H9 (cell line): ENCODE results near the gene CPB2. TPM values are rescaled to one million over a fixed set of nuclear protein-coding genes. Genes with fewer than 3 reads are reported as not detected.

ENCODE experiments used
- DNase-seq: peaks from one replicate; pipeline ENCODE4 v3.0.0-alpha.2; 2017
- H2AFZ ChIP-seq: one replicate; pipeline ENCODE4 v1.6.1; 2013; ENCODE audit warnings: mild to moderate bottlenecking, low read length, control low read depth, moderate library complexity
- H2AK5ac ChIP-seq: 2 replicates; pipeline ENCODE4 v1.6.1; 2013; ENCODE audit warnings: low read length, control low read depth, mixed read lengths; ENCODE audit not compliant: insufficient read length
- H2BK120ac ChIP-seq: one replicate; pipeline ENCODE4 v1.6.1; 2013; ENCODE audit warnings: low read depth, mild to moderate bottlenecking, low read length, control low read depth, inconsistent platforms; ENCODE audit not compliant: poor library complexity, severe bottlenecking
- H2BK12ac ChIP-seq: 2 replicates; pipeline ENCODE4 v1.6.1; 2013; ENCODE audit warnings: low read length, control low read depth, mixed read lengths, low read depth; ENCODE audit not compliant: insufficient read length
- H2BK15ac ChIP-seq: 2 replicates; pipeline ENCODE4 v1.6.1; 2013; ENCODE audit warnings: low read depth, low read length, control low read depth
- H2BK20ac ChIP-seq: one replicate; pipeline ENCODE4 v1.6.1; 2013; ENCODE audit warnings: low read depth, mild to moderate bottlenecking, low read length, control low read depth, inconsistent platforms; ENCODE audit not compliant: poor library complexity, severe bottlenecking
- H2BK5ac ChIP-seq: 2 replicates; pipeline ENCODE4 v1.6.1; 2013; ENCODE audit warnings: low read length, control low read depth, mixed read lengths; ENCODE audit not compliant: insufficient read length
- H3K14ac ChIP-seq: 2 replicates; pipeline ENCODE4 v1.6.1; 2013; ENCODE audit warnings: low read length, control low read depth; ENCODE audit not compliant: insufficient read depth
- H3K18ac ChIP-seq: 2 replicates; pipeline ENCODE4 v1.6.1; 2013; ENCODE audit warnings: low read depth, mild to moderate bottlenecking, mixed read lengths, low read length, control low read depth; ENCODE audit not compliant: insufficient read length
- H3K23ac ChIP-seq: 2 replicates; pipeline ENCODE4 v1.6.1; 2013; ENCODE audit warnings: low read length, control low read depth, mixed read lengths, low read depth; ENCODE audit not compliant: insufficient read length
- H3K23me2 ChIP-seq: 2 replicates; pipeline ENCODE4 v1.6.1; 2013; ENCODE audit warnings: low read depth, mild to moderate bottlenecking, mixed read lengths, low read length, control low read depth; ENCODE audit not compliant: insufficient read length, poor library complexity, severe bottlenecking
- H3K27ac ChIP-seq: 2 replicates; pipeline ENCODE4 v1.5.1; 2013; ENCODE audit warnings: low read length, control low read depth, mixed read lengths, low read depth; ENCODE audit not compliant: insufficient read length
- H3K27me3 ChIP-seq: 2 replicates; pipeline ENCODE4 v1.6.1; 2013; ENCODE audit warnings: low read length, control low read depth, inconsistent platforms; ENCODE audit not compliant: insufficient read depth
- H3K4ac ChIP-seq: 2 replicates; pipeline ENCODE4 v1.6.1; 2013; ENCODE audit warnings: low read depth, mild to moderate bottlenecking, control low read depth, inconsistent platforms, low read length, moderate library complexity
- H3K4me1 ChIP-seq: 2 replicates; pipeline ENCODE4 v1.6.1; 2013; ENCODE audit warnings: low read length, control low read depth, inconsistent platforms; ENCODE audit not compliant: insufficient read depth
- H3K4me2 ChIP-seq: 2 replicates; pipeline ENCODE4 v1.6.1; 2013; ENCODE audit warnings: low read length, control low read depth, mixed read lengths; ENCODE audit not compliant: insufficient read length, insufficient read depth
- H3K56ac ChIP-seq: 2 replicates; pipeline ENCODE4 v1.6.1; 2013; ENCODE audit warnings: low read depth, mild to moderate bottlenecking, mixed read lengths, low read length, control low read depth; ENCODE audit not compliant: insufficient read length
- H3K79me1 ChIP-seq: 2 replicates; pipeline ENCODE4 v1.6.1; 2013; ENCODE audit warnings: low read depth, mild to moderate bottlenecking, moderate library complexity, low read length, control low read depth, inconsistent platforms; ENCODE audit not compliant: insufficient read depth, poor library complexity, severe bottlenecking
- H3K79me2 ChIP-seq: 2 replicates; pipeline ENCODE4 v1.6.1; 2013; ENCODE audit warnings: low read length, control low read depth, inconsistent platforms; ENCODE audit not compliant: insufficient read depth
- H3K9ac ChIP-seq: 2 replicates; pipeline ENCODE4 v1.6.1; 2013; ENCODE audit warnings: low read length, control low read depth, mixed read lengths; ENCODE audit not compliant: insufficient read length; ENCODE audit errors: extremely low read depth
- H3K9me3 ChIP-seq: one replicate; pipeline ENCODE4 v1.6.1; 2013; ENCODE audit warnings: low read depth, low read length, inconsistent platforms; ENCODE audit not compliant: control insufficient read depth
- H3T11ph ChIP-seq: one replicate; pipeline ENCODE4 v1.6.1; 2013; ENCODE audit warnings: mild to moderate bottlenecking, low read length, control low read depth, inconsistent platforms
- H4K20me1 ChIP-seq: one replicate; pipeline ENCODE4 v1.6.1; 2013; ENCODE audit not compliant: control insufficient read depth, insufficient read length, insufficient read depth
- H4K5ac ChIP-seq: 2 replicates; pipeline ENCODE4 v1.6.1; 2013; ENCODE audit warnings: low read depth, mild to moderate bottlenecking, mixed read lengths, low read length, control low read depth; ENCODE audit not compliant: insufficient read length
- H4K8ac ChIP-seq: replicated peaks from 2 replicates; pipeline ENCODE4 v1.6.1; 2013; ENCODE audit warnings: low read length, control low read depth, mixed read lengths, low read depth; ENCODE audit not compliant: insufficient read length
- H4K91ac ChIP-seq: 2 replicates; pipeline ENCODE4 v1.6.1; 2013; ENCODE audit warnings: low read depth, mild to moderate bottlenecking, moderate library complexity, mixed read lengths, low read length, control low read depth; ENCODE audit not compliant: insufficient read length
- H3K27ac Mint-ChIP-seq, 3 experiments: 2 replicates in 2 of 3; 3 replicates in 1 of 3; pipeline ENCODE4 v1.8.0; 2020 to 2021; ENCODE audit warnings: mixed read lengths in 3 of 3, mild to moderate bottlenecking in 1 of 3, moderate library complexity in 1 of 3
- H3K27me3 Mint-ChIP-seq: 2 replicates; pipeline ENCODE4 v1.8.0; 2021; ENCODE audit warnings: low read depth, mild to moderate bottlenecking, moderate library complexity, mixed read lengths
- H3K36me3 Mint-ChIP-seq, 3 experiments: 2 replicates in 2 of 3; 3 replicates in 1 of 3; pipeline ENCODE4 v1.8.0; 2020 to 2021; ENCODE audit warnings: low read depth in 3 of 3, mixed read lengths in 3 of 3; ENCODE audit not compliant: insufficient read depth in 1 of 3
- H3K4me1 Mint-ChIP-seq, 2 experiments: 2 replicates each; pipeline ENCODE4 v1.8.0; 2020; ENCODE audit warnings: mixed read lengths in 2 of 2
- H3K4me3 Mint-ChIP-seq, 2 experiments: 2 replicates in 1 of 2; 3 replicates in 1 of 2; pipeline ENCODE4 v1.8.0; 2020 to 2021; ENCODE audit warnings: mild to moderate bottlenecking in 2 of 2, mixed read lengths in 2 of 2, moderate library complexity in 1 of 2
- H3K9me3 Mint-ChIP-seq, 2 experiments: 2 replicates in 1 of 2; 3 replicates in 1 of 2; pipeline ENCODE4 v1.8.0; 2020; ENCODE audit warnings: mild to moderate bottlenecking in 2 of 2, mixed read lengths in 2 of 2, moderate library complexity in 1 of 2
- CTCF ChIP-seq: fragments of 200-600 bp; sonication (generic); conservative IDR thresholded peaks from 3 replicates; pipeline ENCODE4 v1.8.0; 2021; ENCODE audit warnings: antibody characterized with exemption, mild to moderate bottlenecking
- WGBS: extraction: QIAGEN DNeasy Blood & Tissue Kit; methylation state at CpG from one replicate; pipeline ENCODE4 v1.1.7; 2013; ENCODE audit warnings: missing lambda C conversion rate, low lambda C conversion rate, mixed read lengths; ENCODE audit not compliant: insufficient read length; ENCODE audit errors: extremely low coverage; 5-methylcytosine and 5-hydroxymethylcytosine counted together
- total RNA-seq: library from RNA; stranded (reverse); gene quantifications from 2 replicates; pipeline ENCODE4 v1.2.1, GENCODE V29; 2021

CPB2 gene
- total RNA-seq, 1 experiment from 2014 or later, result not detected

GRCh38 chr13:46062185-46062584 lies 42.6 kb downstream of the CPB2 start:
- H2BK120ac ChIP-seq, result no peak overlapping the region
- no peak overlapping the region for H3K27ac ChIP-seq
- no peak overlapping the region for H2BK5ac ChIP-seq
- H3K56ac ChIP-seq, result no peak overlapping the region
- H4K20me1 ChIP-seq, result no peaks in the 10 kb centered on the region
- H3K18ac ChIP-seq, result no peak overlapping the region
- no peak overlapping the region for H2BK12ac ChIP-seq
- H3K14ac ChIP-seq, result no peak overlapping the region
- H2BK20ac ChIP-seq, result no peak overlapping the region
- TF ChIP-seq CTCF, result no peak
- no peak overlapping the region for H3K27ac Mint-ChIP-seq
- H3K79me2 ChIP-seq, result no peaks in the 10 kb centered on the region
- H3K4me3 Mint-ChIP-seq, result no peak overlapping the region
- H3K4me1 ChIP-seq, result no peaks in the 10 kb centered on the region
- H3K27me3 Mint-ChIP-seq, result no peaks in the 10 kb centered on the region
- H3K79me1 ChIP-seq, result no peaks in the 10 kb centered on the region
- no peak for DNase-seq
- H3K27me3 ChIP-seq, result no peaks in the 10 kb centered on the region
- H4K5ac ChIP-seq, result no peak overlapping the region
- no peak overlapping the region for H2BK15ac ChIP-seq
- H3K4me2 ChIP-seq, result no peak overlapping the region
- H3K36me3 Mint-ChIP-seq, result no peaks in the 10 kb centered on the region
- H3T11ph ChIP-seq, result no peak overlapping the region
- H3K4ac ChIP-seq, result no peak overlapping the region
- H2AK5ac ChIP-seq, result no peak overlapping the region
- H3K23me2 ChIP-seq, result no peaks in the 10 kb centered on the region
- H3K9ac ChIP-seq, result no peak overlapping the region
- H2AFZ ChIP-seq, result no peak overlapping the region
- WGBS, result no CpG with 5 or more reads among the region's 5 CpGs
- H3K23ac ChIP-seq, result no peak overlapping the region
- H4K8ac ChIP-seq, result no peak overlapping the region
- H3K9me3 Mint-ChIP-seq, result no peaks in the 10 kb centered on the region
- no peaks in the 10 kb centered on the region for H3K9me3 ChIP-seq
- H3K4me1 Mint-ChIP-seq, result no peaks in the 10 kb centered on the region
- H4K91ac ChIP-seq, result no peak overlapping the region
